ENCODE data around the gene SF3A1. TPM values are rescaled to one million over a fixed set of nuclear protein-coding genes. Genes with fewer than 3 reads are reported as not detected.
"Not testable (repeated sequence)": the region's sequence is repeated elsewhere in the genome, so short reads cannot be mapped to it uniquely, and the experiment has no call there.

SF3A1 gene
- polyA plus RNA-seq, 1 donor from 2014 or later: 14.4 TPM

GRCh38 chr22:30405731-30406130 lies 49.0 kb upstream of the SF3A1 start:
- H3K9me2 ChIP-seq (ENCODE audit: insufficient read depth, low read length): no peaks in the 10 kb centered on the region
- no peaks in the 10 kb centered on the region for H3K27me3 ChIP-seq (ENCODE audit: insufficient read depth, low read depth, low read length)
- no peak overlapping the region for H3K9ac ChIP-seq (ENCODE audit: low read length)
- no peak overlapping the region for H3K27ac ChIP-seq (ENCODE audit: low read length)
- TF ChIP-seq RAD21 (conservative IDR thresholded peaks at IDR 0.05) (no peak), EP300 (conservative IDR thresholded peaks at IDR 0.05; ENCODE audit: poor library complexity, severe bottlenecking) (no peak), TAF1 (IDR thresholded peaks at IDR 0.05; ENCODE audit: low read depth) (no peak)
- TF ChIP-seq, protein P1, sequence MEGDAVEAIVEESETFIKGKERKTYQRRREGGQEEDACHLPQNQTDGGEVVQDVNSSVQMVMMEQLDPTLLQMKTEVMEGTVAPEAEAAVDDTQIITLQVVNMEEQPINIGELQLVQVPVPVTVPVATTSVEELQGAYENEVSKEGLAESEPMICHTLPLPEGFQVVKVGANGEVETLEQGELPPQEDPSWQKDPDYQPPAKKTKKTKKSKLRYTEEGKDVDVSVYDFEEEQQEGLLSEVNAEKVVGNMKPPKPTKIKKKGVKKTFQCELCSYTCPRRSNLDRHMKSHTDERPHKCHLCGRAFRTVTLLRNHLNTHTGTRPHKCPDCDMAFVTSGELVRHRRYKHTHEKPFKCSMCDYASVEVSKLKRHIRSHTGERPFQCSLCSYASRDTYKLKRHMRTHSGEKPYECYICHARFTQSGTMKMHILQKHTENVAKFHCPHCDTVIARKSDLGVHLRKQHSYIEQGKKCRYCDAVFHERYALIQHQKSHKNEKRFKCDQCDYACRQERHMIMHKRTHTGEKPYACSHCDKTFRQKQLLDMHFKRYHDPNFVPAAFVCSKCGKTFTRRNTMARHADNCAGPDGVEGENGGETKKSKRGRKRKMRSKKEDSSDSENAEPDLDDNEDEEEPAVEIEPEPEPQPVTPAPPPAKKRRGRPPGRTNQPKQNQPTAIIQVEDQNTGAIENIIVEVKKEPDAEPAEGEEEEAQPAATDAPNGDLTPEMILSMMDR (IDR thresholded peaks at IDR 0.05; ENCODE audit: poor library complexity, severe bottlenecking): no peak
- no peak overlapping the region for H2AFZ ChIP-seq (ENCODE audit: low read depth, low read length)
- H3K79me2 ChIP-seq (replicated peaks; ENCODE audit: insufficient read depth, low read length): no peaks in the 10 kb centered on the region
- no peaks in the 10 kb centered on the region for H3K9me3 ChIP-seq (ENCODE audit: low read length)
- H3F3A ChIP-seq (ENCODE audit: insufficient read depth, low read length, poor library complexity, severe bottlenecking): no peaks in the 10 kb centered on the region
- no peak overlapping the region for H3K4me2 ChIP-seq (ENCODE audit: low read length)
- no peaks in the 10 kb centered on the region for H4K20me1 ChIP-seq (ENCODE audit: insufficient read depth)
- H3K36me3 ChIP-seq (ENCODE audit: insufficient read depth, low read length): no peaks in the 10 kb centered on the region
- no peak overlapping the region for H3K4me3 ChIP-seq (ENCODE audit: low read length)

- H3K4me2 ChIP-seq (ENCODE audit: low read length): no peak overlapping the region
- TF ChIP-seq SMC3 (conservative IDR thresholded peaks at IDR 0.05; ENCODE audit: poor library complexity) (no peak), EP300 (conservative IDR thresholded peaks at IDR 0.05; ENCODE audit: poor library complexity, severe bottlenecking) (no peak), POLR2AphosphoS5 (IDR thresholded peaks at IDR 0.05) (no peak), EZH2 (IDR thresholded peaks at IDR 0.05; ENCODE audit: borderline replicate concordance, insufficient read depth, low read length, poor library complexity, severe bottlenecking) (no peak), MXI1 (conservative IDR thresholded peaks at IDR 0.05; ENCODE audit: poor library complexity, severe bottlenecking) (no peak), REST (IDR thresholded peaks at IDR 0.05; ENCODE audit: borderline replicate concordance) (no peak), RAD21 (conservative IDR thresholded peaks at IDR 0.05) (no peak), TAF1 (IDR thresholded peaks at IDR 0.05; ENCODE audit: low read depth) (no peak)
- TF ChIP-seq, protein P1 (IDR thresholded peaks at IDR 0.05; ENCODE audit: poor library complexity, severe bottlenecking): no peak
- H3K79me2 ChIP-seq (replicated peaks; ENCODE audit: insufficient read depth, low read length): no peaks in the 10 kb centered on the region
- no peaks in the 10 kb centered on the region for H3K9me2 ChIP-seq (ENCODE audit: insufficient read depth, low read length)
- no peak overlapping the region for H3K27ac ChIP-seq (ENCODE audit: low read length)
- no peaks in the 10 kb centered on the region for H3K9me3 ChIP-seq (ENCODE audit: low read length)
- no peak overlapping the region for H3K9ac ChIP-seq (ENCODE audit: low read length)
- no peak overlapping the region for H2AFZ ChIP-seq (ENCODE audit: low read depth, low read length)
- H4K20me1 ChIP-seq (ENCODE audit: insufficient read depth): no peaks in the 10 kb centered on the region
- H3F3A ChIP-seq (ENCODE audit: insufficient read depth, low read length, poor library complexity, severe bottlenecking): no peaks in the 10 kb centered on the region
- no peaks in the 10 kb centered on the region for H3K27me3 ChIP-seq (ENCODE audit: insufficient read depth, low read depth, low read length)
- no peak overlapping the region for H3K4me3 ChIP-seq (ENCODE audit: low read length)
- no peaks in the 10 kb centered on the region for H3K36me3 ChIP-seq (ENCODE audit: insufficient read depth, low read length)
Observed at GRCh38 chr22:30404307-30404706, 47.6 kb upstream of the SF3A1 start.

DNA sequence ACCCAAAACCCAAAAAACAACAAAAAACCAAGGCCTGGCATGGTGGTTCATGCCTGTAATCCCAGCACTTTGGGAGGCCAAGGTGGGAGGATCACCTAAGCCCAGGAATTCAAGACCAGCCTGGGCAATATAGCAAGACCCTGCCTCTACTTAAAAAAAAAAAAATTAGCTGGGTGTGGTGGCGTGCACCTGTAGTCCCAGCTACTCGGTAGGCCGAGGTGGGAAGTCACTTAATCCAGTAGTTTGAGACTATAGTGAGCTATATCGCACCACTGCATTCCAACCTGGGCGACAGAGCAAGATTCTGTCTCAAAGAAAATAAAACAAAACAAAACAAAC lies 46.0 kb upstream of the SF3A1 start:
- not testable (repeated sequence) for H4K20me1 ChIP-seq (ENCODE audit: insufficient read depth); H3K27me3 ChIP-seq (ENCODE audit: insufficient read depth, low read depth, low read length); H3K9ac ChIP-seq (ENCODE audit: low read length); H3K9me2 ChIP-seq (ENCODE audit: insufficient read depth, low read length); H3K9me3 ChIP-seq (ENCODE audit: low read length); H3F3A ChIP-seq (ENCODE audit: insufficient read depth, low read length, poor library complexity, severe bottlenecking); H3K4me2 ChIP-seq (ENCODE audit: low read length); H3K79me2 ChIP-seq (replicated peaks; ENCODE audit: insufficient read depth, low read length); H3K27ac ChIP-seq (ENCODE audit: low read length); H2AFZ ChIP-seq (ENCODE audit: low read depth, low read length); H3K36me3 ChIP-seq (ENCODE audit: insufficient read depth, low read length); H3K4me3 ChIP-seq (ENCODE audit: low read length)
